Measurements from ENCODE around the gene PADI2.

PADI2 gene

DNA sequence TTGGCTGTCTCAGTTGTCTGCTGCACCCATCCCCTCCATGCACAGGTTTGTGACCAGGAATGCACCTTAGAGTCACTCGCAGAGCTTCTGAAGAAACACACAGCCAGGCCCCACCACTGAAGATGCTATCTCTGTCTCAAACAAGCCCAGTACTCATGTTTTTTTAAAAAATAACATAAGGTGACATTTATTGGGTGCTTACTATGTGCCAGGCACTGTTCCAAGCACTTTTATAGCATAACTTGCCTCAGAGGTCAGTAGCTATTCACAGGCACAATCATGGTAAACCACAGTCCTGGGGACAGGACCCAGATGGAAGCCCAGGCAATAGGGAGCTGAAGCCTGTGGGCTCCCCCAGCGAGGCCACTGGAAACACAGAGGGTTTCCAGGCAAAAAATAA is 98.7 kb downstream of the PADI2 start:
- H3K4me1 ChIP-seq (ENCODE audit: control insufficient read depth, insufficient read depth, low read length), result peaks cover 9% of the 10 kb centered on the region
- H3K36me3 ChIP-seq (ENCODE audit: control insufficient read depth, insufficient read depth, low read length), result peaks cover 77% of the 10 kb centered on the region
- no peak overlapping the region for H3K4me3 ChIP-seq (ENCODE audit: low read depth, low read length)
- H3K9me3 ChIP-seq (ENCODE audit: control insufficient read depth, insufficient read depth, low read length), result no peaks in the 10 kb centered on the region
- no peak overlapping the region for H3K9ac ChIP-seq (ENCODE audit: low read depth, low read length)
- no peaks in the 10 kb centered on the region for H3K27me3 ChIP-seq (ENCODE audit: control insufficient read depth, insufficient read depth, low read length)
- H3K27ac ChIP-seq (ENCODE audit: low read depth, low read length), result no peak overlapping the region

DNA sequence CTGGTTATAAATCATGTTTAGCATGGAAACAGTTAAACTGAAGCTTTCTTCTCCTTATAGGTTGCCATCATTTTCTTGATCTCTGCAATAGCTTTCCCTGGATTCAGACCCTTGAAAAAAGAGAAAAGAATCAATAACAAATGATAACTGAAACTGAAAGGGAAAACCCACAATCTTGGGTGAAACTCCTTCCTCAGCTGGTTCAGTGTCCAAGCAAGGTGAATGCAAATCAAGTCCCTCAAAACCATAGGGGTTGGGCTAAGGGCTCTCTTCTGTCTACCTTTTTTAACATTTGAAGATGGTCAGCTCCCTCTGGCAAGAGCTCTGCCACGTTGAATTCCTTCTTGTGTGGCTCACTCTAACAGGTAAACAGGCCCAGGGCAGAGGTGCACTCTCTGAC is 100.4 kb downstream of the PADI2 start:
- Histone ChIP-seq H3K9me3 (ENCODE audit: control insufficient read depth, insufficient read depth, low read length) (no peaks in the 10 kb centered on the region), H3K36me3 (ENCODE audit: control insufficient read depth, insufficient read depth, low read length) (peaks cover 60% of the 10 kb centered on the region), H3K27ac (ENCODE audit: low read depth, low read length) (no peak overlapping the region), H3K4me1 (ENCODE audit: control insufficient read depth, insufficient read depth, low read length) (peaks cover 25% of the 10 kb centered on the region), H3K9ac (ENCODE audit: low read depth, low read length) (no peak overlapping the region), H3K27me3 (ENCODE audit: control insufficient read depth, insufficient read depth, low read length) (no peaks in the 10 kb centered on the region), H3K4me3 (ENCODE audit: low read depth, low read length) (no peak overlapping the region)

DNA sequence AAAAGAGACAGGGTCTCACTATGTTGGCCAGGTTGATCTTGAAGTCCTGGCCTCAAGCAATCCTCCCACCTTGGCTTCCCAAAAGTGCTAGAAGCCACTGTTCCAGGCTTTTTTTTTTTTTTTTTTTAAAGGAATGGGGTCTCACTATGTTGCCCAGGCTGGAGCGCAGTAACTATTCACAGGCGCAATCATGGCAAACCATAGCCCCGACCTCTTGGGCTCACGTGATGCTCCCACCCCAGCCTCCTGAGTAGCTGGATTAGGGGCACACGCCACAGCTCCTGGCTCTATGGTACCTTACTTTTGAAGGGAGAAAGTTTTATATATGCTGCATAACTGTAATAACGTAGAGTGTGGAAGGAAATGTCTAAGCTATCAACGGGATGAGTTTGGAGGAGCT is 101.8 kb downstream of the PADI2 start:
- no peaks in the 10 kb centered on the region for H3K9me3 ChIP-seq (ENCODE audit: control insufficient read depth, insufficient read depth, low read length)
- peaks cover 46% of the 10 kb centered on the region for H3K36me3 ChIP-seq (ENCODE audit: control insufficient read depth, insufficient read depth, low read length)
- peaks cover 37% of the 10 kb centered on the region for H3K4me1 ChIP-seq (ENCODE audit: control insufficient read depth, insufficient read depth, low read length)
- H3K27ac ChIP-seq (ENCODE audit: low read depth, low read length), result no peak overlapping the region
- H3K27me3 ChIP-seq (ENCODE audit: control insufficient read depth, insufficient read depth, low read length), result no peaks in the 10 kb centered on the region
- no peak overlapping the region for H3K4me3 ChIP-seq (ENCODE audit: low read depth, low read length)
- H3K9ac ChIP-seq (ENCODE audit: low read depth, low read length), result no peak overlapping the region

Data from HUES48 (cell line).